ENCODE results near the gene CAPN1.
"Not testable (repeated sequence)": the region's sequence is repeated elsewhere in the genome, so short reads cannot be mapped to it uniquely, and the experiment has no call there.

- TF ChIP-seq YY1 (IDR thresholded peaks at IDR 0.05; ENCODE audit: insufficient read depth, insufficient read length); SUZ12 (IDR thresholded peaks at IDR 0.05; ENCODE audit: extremely low read depth, insufficient read depth, insufficient read length): not testable (repeated sequence)
Observed at GRCh38 chr11:65238302-65238701, 56.6 kb downstream of the CAPN1 start.
